Mucosa of rectum (tissue), 2 donors: ENCODE measurements around the gene TEKT1.
"Not testable (repeated sequence)": the region's sequence is repeated elsewhere in the genome, so short reads cannot be mapped to it uniquely, and the experiment has no call there.

Source experiments
- H3K27ac ChIP-seq, 2 donors: one replicate each; pipeline ENCODE4 v1.7.0; 2013; ENCODE audit warnings: inconsistent platforms in 2 of 2, low read depth in 2 of 2, low read length in 2 of 2
- H3K27me3 ChIP-seq, 2 donors: one replicate each; pipeline ENCODE4 v1.7.0; 2013; ENCODE audit warnings: low read length in 2 of 2; ENCODE audit not compliant: control insufficient read depth in 2 of 2, insufficient read depth in 2 of 2
- H3K36me3 ChIP-seq, 2 donors: one replicate each; pipeline ENCODE4 v1.7.0; 2013; ENCODE audit warnings: low read length in 2 of 2; ENCODE audit not compliant: control insufficient read depth in 2 of 2, insufficient read depth in 2 of 2
- H3K4me1 ChIP-seq, 2 donors: one replicate each; pipeline ENCODE4 v1.7.0; 2013; ENCODE audit warnings: low read length in 2 of 2, mild to moderate bottlenecking in 1 of 2; ENCODE audit not compliant: control insufficient read depth in 2 of 2, insufficient read depth in 2 of 2
- H3K4me3 ChIP-seq, 2 donors: one replicate each; pipeline ENCODE4 v1.7.0; 2013; ENCODE audit warnings: low read length in 2 of 2
- H3K9ac ChIP-seq, 2 donors: one replicate each; pipeline ENCODE4 v1.7.0; 2013; ENCODE audit warnings: low read length in 2 of 2, low read depth in 1 of 2, mild to moderate bottlenecking in 1 of 2
- H3K9me3 ChIP-seq, 2 donors: one replicate each; pipeline ENCODE4 v1.7.0; 2013; ENCODE audit warnings: low read length in 2 of 2; ENCODE audit not compliant: control insufficient read depth in 2 of 2
- donor health status: healthy.
- donor health status: Normal muscosa, but diverticular disease.

The TEKT1 gene

DNA sequence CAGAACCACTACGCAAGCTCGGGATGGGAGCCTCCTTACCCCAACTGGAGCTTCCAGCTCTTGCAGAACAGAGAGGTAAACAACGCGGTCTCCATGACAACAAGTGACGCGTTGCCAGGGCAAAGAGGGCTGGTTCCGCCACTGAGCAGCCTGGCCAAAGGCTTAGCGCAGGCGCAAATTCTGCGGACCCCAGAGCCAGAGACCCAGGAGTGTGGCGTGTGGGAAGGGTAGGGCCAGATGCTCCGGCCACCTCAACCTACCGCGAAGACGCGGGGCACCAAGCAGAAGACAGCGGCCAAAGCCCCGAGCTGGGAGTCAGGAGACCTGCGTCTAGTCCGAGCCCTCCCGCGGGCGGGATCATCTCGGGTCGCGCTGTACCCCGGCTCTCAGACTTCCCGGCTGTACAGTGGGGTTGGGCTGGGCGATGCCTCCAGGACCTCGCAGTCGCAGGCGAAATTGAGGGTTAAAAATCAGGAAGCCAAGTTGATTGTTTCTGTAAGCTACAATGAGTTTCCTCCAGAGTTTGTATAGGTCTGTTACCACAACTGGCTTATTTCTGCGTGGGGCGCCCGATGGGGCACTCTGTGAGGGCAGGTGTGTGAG lies at the start of gene TEKT1:
Gene TEKT1, minus strand, starts transcription at position 69 of the 603 bp plus-strand sequence. CDS start 1,353 bp downstream, outside the sequence.
- peak within 1 kb of the TSS; percentile 16 to 44 for H3K4me3 ChIP-seq
- H3K9me3 ChIP-seq: no peaks in the 10 kb centered on the region
- H3K4me1 ChIP-seq: peaks cover 0 to 2% of the 10 kb centered on the region in 2 donors
- H3K9ac ChIP-seq: no peak within 1 kb of the TSS
- no peak within 1 kb of the TSS for H3K27ac ChIP-seq
- H3K36me3 ChIP-seq: no peaks in the 10 kb centered on the region
- H3K27me3 ChIP-seq: peaks cover 19 to 25% of the 10 kb centered on the region in 2 donors

DNA sequence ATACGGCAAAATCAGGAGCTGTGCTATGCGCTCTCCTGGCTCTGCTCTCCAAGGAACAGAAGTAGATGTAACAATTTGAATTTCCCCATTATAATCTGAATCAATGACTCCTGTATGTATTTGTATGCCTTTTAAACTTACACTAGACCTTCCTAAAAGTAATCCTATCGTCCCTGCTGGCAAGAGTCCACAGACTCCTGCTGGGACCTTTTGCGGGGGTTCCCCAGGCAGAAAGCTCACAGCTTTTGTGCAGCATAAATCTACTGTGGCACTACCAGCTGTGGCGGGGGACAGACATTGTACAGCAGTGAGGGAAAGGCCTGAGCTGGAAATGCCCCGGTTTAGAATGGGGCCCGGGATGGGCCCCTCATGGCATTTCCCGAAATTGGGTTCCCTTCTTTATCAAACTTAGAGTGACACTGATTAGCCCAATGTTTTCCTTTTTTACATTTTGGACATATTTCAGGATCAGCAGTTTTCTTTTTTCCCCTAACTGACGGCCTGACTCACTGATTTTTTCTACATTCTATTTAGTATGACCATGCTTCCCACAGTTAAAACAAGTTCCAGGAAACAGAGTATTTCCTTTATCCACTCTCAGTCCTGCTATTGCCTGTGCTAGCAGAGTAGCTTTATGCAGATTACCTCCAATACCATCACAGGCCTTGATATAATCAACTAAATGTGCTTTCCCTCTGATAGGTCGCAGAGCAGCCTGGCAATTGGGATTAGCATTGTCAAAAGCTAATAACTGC lies 47.9 kb upstream of the TEKT1 start:
- H3K36me3 ChIP-seq, H3K27me3 ChIP-seq, H3K9me3 ChIP-seq, H3K9ac ChIP-seq, H3K4me3 ChIP-seq, H3K4me1 ChIP-seq, H3K27ac ChIP-seq: not testable (repeated sequence)

DNA sequence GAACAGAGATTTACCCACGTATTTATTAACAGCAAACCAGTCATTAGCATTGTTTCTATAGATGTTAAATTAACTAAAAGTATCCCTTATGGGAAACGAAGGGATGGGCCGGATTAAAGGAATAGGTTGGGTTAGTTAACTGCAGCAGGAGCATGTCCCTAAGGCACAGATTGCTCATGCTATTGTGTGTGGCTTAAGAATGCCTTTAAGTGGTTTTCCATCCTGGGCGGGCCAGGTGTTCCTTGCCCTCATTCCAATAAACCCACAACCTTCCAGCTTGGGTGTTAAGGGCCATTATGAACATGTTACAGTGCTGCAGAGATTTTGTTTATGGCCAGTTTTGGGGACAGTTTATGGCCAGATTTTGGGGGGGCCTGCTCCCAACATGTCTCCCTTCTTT lies 43.7 kb upstream of the TEKT1 start:
- not testable (repeated sequence) for H3K9ac ChIP-seq, H3K4me1 ChIP-seq, H3K36me3 ChIP-seq, H3K27ac ChIP-seq, H3K9me3 ChIP-seq, H3K4me3 ChIP-seq, H3K27me3 ChIP-seq

GRCh38 chr17:6872936-6873335 lies 41.4 kb upstream of the TEKT1 start:
- H3K9me3 ChIP-seq: no peaks in the 10 kb centered on the region
- no peak overlapping the region for H3K9ac ChIP-seq
- no peaks in the 10 kb centered on the region for H3K36me3 ChIP-seq
- H3K27ac ChIP-seq: no peak overlapping the region
- H3K4me1 ChIP-seq: no peaks in the 10 kb centered on the region
- no peak overlapping the region for H3K4me3 ChIP-seq
- peaks cover 0 to 4% of the 10 kb centered on the region in 2 donors for H3K27me3 ChIP-seq

DNA sequence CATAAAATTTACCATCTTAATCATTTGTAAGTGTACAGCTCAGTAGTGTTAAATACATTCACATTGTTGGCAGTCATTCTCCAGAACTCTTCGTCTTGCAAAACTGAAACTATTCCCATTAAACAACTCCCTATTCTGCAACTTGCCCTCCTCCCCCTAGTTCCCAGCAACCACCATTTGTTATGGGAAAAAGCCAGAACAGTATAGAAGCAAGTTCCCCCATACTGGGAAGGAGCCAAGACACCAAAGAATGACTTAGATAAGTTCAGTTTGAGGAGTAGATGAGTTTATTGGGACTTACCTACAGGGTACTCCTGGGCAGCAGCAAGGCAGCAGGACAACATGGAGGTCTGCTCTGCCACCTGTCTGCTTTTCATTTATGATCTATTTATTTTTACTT lies 39.3 kb upstream of the TEKT1 start:
- Histone ChIP-seq H3K27ac (no peak overlapping the region), H3K4me1 (no peaks in the 10 kb centered on the region), H3K4me3 (no peak overlapping the region)

GRCh38 chr17:6868582-6868981 lies 37.1 kb upstream of the TEKT1 start:
- peaks cover 3 to 4% of the 10 kb centered on the region in 2 donors for H3K27me3 ChIP-seq
- no peaks in the 10 kb centered on the region for H3K36me3 ChIP-seq
- no peaks in the 10 kb centered on the region for H3K9me3 ChIP-seq
- H3K4me3 ChIP-seq: no peak overlapping the region
- no peaks in the 10 kb centered on the region for H3K4me1 ChIP-seq
- no peak overlapping the region for H3K9ac ChIP-seq
- H3K27ac ChIP-seq: no peak overlapping the region

More for the DNA sequence above, 39.3 kb upstream of the TEKT1 start:
- Histone ChIP-seq H3K9me3 (no peaks in the 10 kb centered on the region), H3K27me3 (peaks cover 0 to 4% of the 10 kb centered on the region in 2 donors), H3K36me3 (no peaks in the 10 kb centered on the region), H3K9ac (no peak overlapping the region)

DNA sequence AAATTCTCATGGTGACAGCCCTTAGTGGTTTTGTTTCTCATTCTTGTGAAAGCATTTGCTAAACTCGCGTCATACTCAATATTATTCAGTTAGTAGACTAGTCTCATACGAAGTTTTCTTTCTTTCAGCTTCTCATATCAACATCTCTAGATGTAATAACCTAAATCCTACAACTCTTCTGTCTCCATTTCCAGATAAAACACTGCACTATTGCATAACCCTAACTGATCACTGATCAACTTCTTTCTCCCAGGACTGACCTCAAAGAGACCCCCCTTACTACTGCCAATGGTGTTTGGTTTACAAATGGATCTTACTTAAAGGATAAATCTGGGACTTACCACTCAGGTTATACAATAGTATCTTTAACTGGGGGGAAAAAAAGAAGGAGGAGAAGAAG lies 36.3 kb upstream of the TEKT1 start:
- no peak overlapping the region for H3K4me3 ChIP-seq
- no peak overlapping the region for H3K9ac ChIP-seq
- no peaks in the 10 kb centered on the region for H3K4me1 ChIP-seq
- H3K36me3 ChIP-seq: no peaks in the 10 kb centered on the region
- H3K27ac ChIP-seq: no peak overlapping the region
- no peaks in the 10 kb centered on the region for H3K9me3 ChIP-seq
- peaks cover 3 to 6% of the 10 kb centered on the region in 2 donors for H3K27me3 ChIP-seq

GRCh38 chr17:6862825-6863224 lies 31.3 kb upstream of the TEKT1 start:
- Histone ChIP-seq H3K27ac (no peak overlapping the region), H3K27me3 (peaks cover 3% of the 10 kb centered on the region in 2 donors), H3K9ac (no peak overlapping the region), H3K4me3 (no peak overlapping the region), H3K9me3 (no peaks in the 10 kb centered on the region), H3K36me3 (no peaks in the 10 kb centered on the region), H3K4me1 (no peaks in the 10 kb centered on the region)

DNA sequence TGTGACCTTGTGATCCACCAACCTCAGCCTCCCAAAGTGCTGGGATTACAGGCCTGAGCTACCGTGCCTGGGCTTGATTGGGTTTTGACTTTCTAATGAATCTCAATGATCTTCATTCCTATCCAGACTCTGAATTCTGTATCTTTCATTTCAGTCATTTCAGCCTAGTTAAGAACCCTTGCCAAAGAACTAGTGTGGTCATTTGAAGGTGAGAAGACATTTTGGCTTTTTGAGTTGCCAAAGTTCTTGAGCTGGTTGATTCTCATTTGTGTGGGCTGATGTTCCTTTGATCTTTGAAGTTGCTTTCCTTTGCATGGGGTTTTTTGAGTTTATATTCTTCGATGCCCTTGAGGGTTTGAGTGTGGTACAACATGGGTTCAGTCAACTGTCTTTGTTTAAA lies 30.6 kb upstream of the TEKT1 start:
- H3K4me3 ChIP-seq: no peak overlapping the region
- no peak overlapping the region for H3K9ac ChIP-seq
- H3K27ac ChIP-seq: no peak overlapping the region
- H3K27me3 ChIP-seq: peaks cover 3% of the 10 kb centered on the region in 2 donors
- H3K36me3 ChIP-seq: no peaks in the 10 kb centered on the region
- H3K9me3 ChIP-seq: no peaks in the 10 kb centered on the region
- H3K4me1 ChIP-seq: no peaks in the 10 kb centered on the region

DNA sequence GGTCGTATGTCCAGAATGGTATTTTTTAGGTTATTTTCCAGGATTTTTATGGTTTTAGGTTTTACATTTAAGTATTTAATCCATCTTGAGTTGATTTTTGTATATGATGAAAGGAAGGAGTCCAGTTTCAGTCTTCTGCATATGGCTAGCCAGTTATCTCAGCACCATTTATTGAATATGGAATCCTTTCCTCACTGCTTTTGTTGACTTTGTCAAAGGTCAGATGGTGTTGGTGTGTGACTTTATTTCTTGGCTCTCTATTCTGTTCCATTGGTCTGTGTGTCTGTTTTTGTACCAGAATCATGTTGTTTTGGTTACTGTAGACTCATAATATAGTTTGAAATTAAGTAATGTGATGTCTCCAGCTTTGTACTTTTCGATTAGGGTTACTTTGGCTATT lies 26.4 kb upstream of the TEKT1 start:
- H3K4me1 ChIP-seq: no peaks in the 10 kb centered on the region

More for the DNA sequence above, 26.4 kb upstream of the TEKT1 start:
- H3K36me3 ChIP-seq: no peaks in the 10 kb centered on the region
- H3K9me3 ChIP-seq: no peaks in the 10 kb centered on the region
- H3K4me3 ChIP-seq: no peak overlapping the region
- H3K9ac ChIP-seq: no peak overlapping the region
- peaks cover 0 to 1% of the 10 kb centered on the region in 2 donors for H3K27me3 ChIP-seq
- no peak overlapping the region for H3K27ac ChIP-seq
